Liver (tissue), 9 donors: ENCODE measurements around the gene CHML. TPM values are rescaled to one million over a fixed set of nuclear protein-coding genes. Genes with fewer than 3 reads are reported as not detected.

ENCODE experiments used
- DNase-seq: peaks from one replicate; pipeline ENCODE4 v3.0.0-alpha.2; 2017; ENCODE audit warnings: low spot score
- H3K27ac ChIP-seq, 2 donors: one replicate each; pipeline ENCODE4 v1.7.0; 2013; ENCODE audit warnings: inconsistent platforms in 2 of 2, low read length in 2 of 2, control low read depth in 1 of 2, low read depth in 1 of 2, mild to moderate bottlenecking in 1 of 2
- H3K27me3 ChIP-seq, 4 donors: one replicate each; pipeline versions ENCODE4 v1.6.1 to v1.7.0; 2013; ENCODE audit warnings: low read length in 3 of 4, inconsistent platforms in 1 of 4, mild to moderate bottlenecking in 1 of 4, moderate library complexity in 1 of 4; ENCODE audit not compliant: control insufficient read depth in 4 of 4, insufficient read depth in 4 of 4
- H3K36me3 ChIP-seq, 4 donors: one replicate each; pipeline versions ENCODE4 v1.6.1 to v1.7.0; 2013; ENCODE audit warnings: low read length in 3 of 4, mild to moderate bottlenecking in 3 of 4, low read depth in 1 of 4, moderate library complexity in 1 of 4; ENCODE audit not compliant: control insufficient read depth in 4 of 4, insufficient read depth in 3 of 4
- H3K4me1 ChIP-seq, 4 donors: one replicate each; pipeline versions ENCODE4 v1.6.1 to v1.7.0; 2013; ENCODE audit warnings: low read length in 3 of 4, mild to moderate bottlenecking in 3 of 4, moderate library complexity in 1 of 4; ENCODE audit not compliant: control insufficient read depth in 4 of 4, insufficient read depth in 4 of 4
- H3K4me3 ChIP-seq, 3 donors: one replicate each; pipeline versions ENCODE4 v1.6.1 to v1.7.0; 2013; ENCODE audit warnings: low read length in 3 of 3, control low read depth in 1 of 3, low read depth in 1 of 3, mild to moderate bottlenecking in 1 of 3
- H3K9ac ChIP-seq, 2 donors: one replicate each; pipeline ENCODE4 v1.7.0; 2013; ENCODE audit warnings: low read length in 2 of 2, mild to moderate bottlenecking in 2 of 2, moderate library complexity in 2 of 2, control low read depth in 1 of 2, low read depth in 1 of 2
- H3K9me3 ChIP-seq, 4 donors: one replicate each; pipeline versions ENCODE4 v1.6.1 to v1.7.0; 2013; ENCODE audit warnings: low read length in 3 of 4; ENCODE audit not compliant: control insufficient read depth in 4 of 4
- ATF3 ChIP-seq: IDR thresholded peaks from 2 replicates; pipeline ENCODE4 v1.6.1; 2016; ENCODE audit warnings: antibody characterized with exemption
- CTCF ChIP-seq: fragments of 150-350 bp; IDR thresholded peaks from 2 replicates; pipeline ENCODE4 v1.5.1; 2017; ENCODE audit warnings: improper control_type of control experiment, low read depth, low read length; ENCODE audit not compliant: missing input control
- FOXA1 ChIP-seq: IDR thresholded peaks from 2 replicates; pipeline ENCODE4 v1.6.1; 2016; ENCODE audit warnings: antibody characterized with exemption
- FOXA2 ChIP-seq: IDR thresholded peaks from 2 replicates; pipeline ENCODE4 v1.6.1; 2016; ENCODE audit warnings: antibody characterized with exemption
- GABPA ChIP-seq, 2 donors: IDR thresholded peaks in 1 of 2; conservative IDR thresholded peaks in 1 of 2; 2 replicates each; pipeline ENCODE4 v1.6.1; 2016; ENCODE audit warnings: antibody characterized with exemption in 2 of 2, mild to moderate bottlenecking in 1 of 2, moderate library complexity in 1 of 2
- HNF4A ChIP-seq, 2 donors: conservative IDR thresholded peaks; 2 replicates each; pipeline ENCODE4 v1.6.1; 2016; ENCODE audit warnings: antibody characterized with exemption in 2 of 2, mild to moderate bottlenecking in 2 of 2
- HNF4G ChIP-seq: IDR thresholded peaks from 2 replicates; pipeline ENCODE4 v1.6.1; 2016; ENCODE audit warnings: antibody characterized with exemption
- JUND ChIP-seq, 2 donors: IDR thresholded peaks; 2 replicates each; pipeline ENCODE4 v1.6.1; 2016; ENCODE audit warnings: antibody characterized with exemption in 2 of 2
- MAX ChIP-seq: IDR thresholded peaks from 2 replicates; pipeline ENCODE4 v1.6.1; 2016; ENCODE audit warnings: antibody characterized with exemption
- NR2F2 ChIP-seq: IDR thresholded peaks from 2 replicates; pipeline ENCODE4 v1.6.1; 2016; ENCODE audit warnings: antibody characterized with exemption
- RAD21 ChIP-seq, 2 donors: IDR thresholded peaks; 2 replicates each; pipeline ENCODE4 v1.6.1; 2016; ENCODE audit warnings: antibody characterized with exemption in 2 of 2, mild to moderate bottlenecking in 2 of 2
- REST ChIP-seq: IDR thresholded peaks from 2 replicates; pipeline ENCODE4 v1.6.1; 2016; ENCODE audit warnings: antibody characterized with exemption, mild to moderate bottlenecking
- RXRA ChIP-seq, 2 donors: IDR thresholded peaks; 2 replicates each; pipeline ENCODE4 v1.6.1; 2017 to 2018; ENCODE audit warnings: antibody characterized with exemption in 2 of 2, mild to moderate bottlenecking in 1 of 2
- SP1 ChIP-seq: IDR thresholded peaks from 2 replicates; pipeline ENCODE4 v1.6.1; 2018; ENCODE audit warnings: antibody characterized with exemption, mild to moderate bottlenecking
- TAF1 ChIP-seq: conservative IDR thresholded peaks from 2 replicates; pipeline ENCODE4 v1.6.1; 2016; ENCODE audit warnings: antibody characterized with exemption, mild to moderate bottlenecking
- ZBTB33 ChIP-seq: IDR thresholded peaks from 2 replicates; pipeline ENCODE4 v1.6.1; 2016; ENCODE audit warnings: antibody characterized with exemption
- WGBS: extraction: QIAGEN DNeasy Blood & Tissue Kit; methylation state at CpG from one replicate; pipeline ENCODE4 v1.1.7; 2013; 5-methylcytosine and 5-hydroxymethylcytosine counted together
- polyA plus RNA-seq, 2 donors: library from polyadenylated mRNA; stranded (reverse) in 1 of 2; unstranded in 1 of 2; fragments of 200-250 nt in 1 of 2; fragments of >200 nt in 1 of 2; fragmentation: Nextera tagmentation in 1 of 2; extraction: Ambion mirVana in 1 of 2; gene quantifications; one replicate each; pipeline versions ENCODE4 v1.2.1 to v1.2.3, GENCODE V29; 2013 to 2015
- total RNA-seq, 2 donors: library from RNA; depleted of rRNA; stranded (reverse); fragments of >200 nt; gene quantifications; one replicate each; pipeline ENCODE4 v1.2.3, GENCODE V29; 2014
- donor health status: healthy.
- donor health status: healthy.
- donor health status: healthy.
- donor health status: healthy.
- donor health status: healthy.

The CHML gene
- total and polyA plus RNA-seq, 4 donors: 0.53 to 8.1 (median 3.3) TPM

GRCh38 chr1:241611063-241611462 lies 29.1 kb downstream of the CHML start:
- Histone ChIP-seq H3K9ac (no peak overlapping the region), H3K27me3 (no peaks in the 10 kb centered on the region), H3K27ac (peak overlapping the region; percentile 17), H3K36me3 (no peaks in the 10 kb centered on the region), H3K4me1 (peaks cover 8 to 35% (median 21%) of the 10 kb centered on the region in 4 donors), H3K9me3 (no peaks in the 10 kb centered on the region), H3K4me3 (no peak overlapping the region)
- WGBS: 7% methylated on average over 3 of the region's 3 CpGs
- DNase-seq: no peak
- no peak for TF ChIP-seq ATF3
- peak in 1 of 2 donors; percentile 13 for TF ChIP-seq JUND (IDR thresholded peaks at IDR 0.05)
- peak; percentile 57 to 80 for TF ChIP-seq RXRA (IDR thresholded peaks at IDR 0.05)
- TF ChIP-seq CTCF: peak; percentile 62
- no peak for TF ChIP-seq REST
- peak; percentile 21 to 33 for TF ChIP-seq HNF4A (conservative IDR thresholded peaks at IDR 0.05)
- TF ChIP-seq RAD21 (IDR thresholded peaks at IDR 0.05): peak; percentile 91 to 92

- H3K36me3 ChIP-seq: no peaks in the 10 kb centered on the region
- WGBS: 14% methylated on average over 8 of the region's 8 CpGs
- H3K27me3 ChIP-seq: no peaks in the 10 kb centered on the region
- H3K4me3 ChIP-seq: no peak overlapping the region
- H3K27ac ChIP-seq: peak overlapping the region in 1 of 2 donors; percentile 56
- no peaks in the 10 kb centered on the region for H3K9me3 ChIP-seq
- no peak overlapping the region for H3K9ac ChIP-seq
- no peak for DNase-seq
- H3K4me1 ChIP-seq: peaks cover 8 to 28% (median 18%) of the 10 kb centered on the region in 4 donors
- TF ChIP-seq RAD21 (IDR thresholded peaks at IDR 0.05) (peak; percentile 54 to 65), FOXA1 (peak; percentile 85), JUND (IDR thresholded peaks at IDR 0.05) (peak; percentile 35 to 57), ZBTB33 (no peak), HNF4A (conservative IDR thresholded peaks at IDR 0.05) (peak; percentile 44 to 63), RXRA (IDR thresholded peaks at IDR 0.05) (peak; percentile 45 to 59), REST (no peak), NR2F2 (no peak), SP1 (peak; percentile 66), TAF1 (no peak), FOXA2 (peak; percentile 82), MAX (peak; percentile 43), GABPA (IDR thresholded peaks at IDR 0.05 in 1 of 2, conservative IDR thresholded peaks at IDR 0.05 in 1 of 2) (no peak), HNF4G (no peak), CTCF (no peak)
Measured at GRCh38 chr1:241610056-241610815, 29.9 kb downstream of the CHML start.
